GM18858 (cell line): ENCODE data around the gene MAD1L1.

Source experiments
- ATAC-seq: cut with Tn5 transposase; IDR thresholded peaks from one replicate; pipeline ENCODE4 v1.9.1; 2021; ENCODE audit not compliant: unreplicated experiment

MAD1L1 gene

GRCh38 chr7:2201686-2202360, 30.9 kb downstream of the MAD1L1 start:
- no peak for ATAC-seq

DNA sequence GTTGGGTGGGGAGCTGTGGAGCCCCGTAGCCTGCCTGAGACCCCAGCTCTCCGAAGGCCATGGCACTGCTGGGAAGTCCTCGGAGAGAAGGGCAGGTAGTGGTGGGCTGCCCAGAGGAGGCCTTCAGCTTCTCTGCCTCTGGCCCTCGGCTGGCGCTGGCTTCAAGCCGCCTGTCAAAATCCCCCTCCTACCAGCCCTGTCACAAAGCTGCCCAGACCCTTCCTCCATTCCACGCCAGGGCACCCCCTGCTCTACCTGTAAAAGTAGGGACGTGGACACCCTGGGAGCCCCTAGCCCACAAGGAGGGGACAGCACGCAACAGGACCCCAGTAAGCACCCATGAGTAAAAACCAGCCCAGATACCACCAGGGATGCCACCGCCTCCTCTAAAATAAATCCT, 31.6 kb downstream of the MAD1L1 start:
- ATAC-seq, result no peak

DNA sequence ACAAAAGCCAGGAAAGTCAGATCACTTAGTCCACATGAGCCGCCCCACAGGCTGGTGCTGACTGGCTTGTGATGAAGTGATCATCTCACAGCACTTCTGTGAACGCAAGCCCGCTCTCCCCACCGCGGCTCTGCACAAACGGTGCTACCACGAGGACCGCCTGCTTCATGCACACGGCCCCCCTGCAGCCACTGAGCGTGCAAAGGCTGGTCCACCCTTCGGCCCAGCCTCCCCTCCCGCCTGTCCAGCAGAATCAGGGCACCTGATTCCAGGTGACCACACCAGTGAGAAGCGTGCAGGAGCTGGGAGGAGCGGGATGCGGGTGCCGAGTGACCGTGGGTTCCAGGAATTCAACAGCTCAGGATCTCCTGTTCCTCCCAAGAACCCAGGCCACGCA, 32.2 kb downstream of the MAD1L1 start:
- ATAC-seq, result no peak

DNA sequence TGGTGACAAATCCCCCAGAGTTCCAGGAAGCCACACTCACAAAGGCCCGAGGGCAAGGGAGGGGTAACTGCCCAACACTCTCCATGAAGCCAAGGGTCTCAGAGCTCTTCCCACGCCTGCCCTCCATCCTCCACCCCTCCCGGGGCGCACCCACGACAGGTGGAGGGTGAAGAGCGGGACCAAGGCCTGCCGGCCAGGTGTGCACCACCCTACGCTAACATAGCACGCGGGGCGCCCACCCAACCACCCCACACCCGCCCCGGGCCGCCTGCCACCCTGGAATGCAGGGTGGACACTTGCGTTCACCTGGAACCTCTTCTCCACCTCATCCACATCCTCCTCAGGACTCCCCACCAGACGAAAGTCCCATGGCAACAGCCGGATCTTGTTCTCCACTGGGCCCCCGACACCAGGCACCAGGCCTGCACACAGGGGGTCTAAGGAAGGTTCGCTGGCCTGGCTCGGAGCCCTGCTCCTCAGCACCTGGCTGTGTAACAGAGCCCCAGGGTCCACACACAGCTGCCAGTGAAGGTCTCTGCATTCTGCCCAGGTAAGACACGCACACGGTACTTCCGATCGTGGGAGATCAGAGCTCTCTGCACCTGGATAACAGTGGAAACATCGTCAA, 32.7 kb downstream of the MAD1L1 start:
- ATAC-seq, result no peak

DNA sequence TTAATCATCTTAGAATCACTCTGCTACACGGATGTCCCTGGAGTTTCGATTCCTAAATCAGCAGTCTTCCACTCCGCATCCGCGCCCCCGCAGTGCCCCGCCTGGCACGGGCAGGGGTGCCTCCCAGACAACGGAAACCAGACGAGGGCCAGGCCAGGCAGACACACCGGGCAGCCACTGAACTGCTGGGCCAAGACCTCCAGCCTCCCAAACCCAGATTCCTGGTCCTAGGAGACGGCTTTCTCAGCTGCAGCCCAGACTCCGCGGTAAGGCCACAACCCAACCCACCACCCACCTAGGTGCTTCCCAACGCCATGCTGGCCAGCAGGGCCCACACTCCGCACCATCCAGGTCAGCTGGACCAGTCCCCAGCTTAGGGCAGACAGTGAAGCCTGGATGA, 33.2 kb downstream of the MAD1L1 start:
- no peak for ATAC-seq

DNA sequence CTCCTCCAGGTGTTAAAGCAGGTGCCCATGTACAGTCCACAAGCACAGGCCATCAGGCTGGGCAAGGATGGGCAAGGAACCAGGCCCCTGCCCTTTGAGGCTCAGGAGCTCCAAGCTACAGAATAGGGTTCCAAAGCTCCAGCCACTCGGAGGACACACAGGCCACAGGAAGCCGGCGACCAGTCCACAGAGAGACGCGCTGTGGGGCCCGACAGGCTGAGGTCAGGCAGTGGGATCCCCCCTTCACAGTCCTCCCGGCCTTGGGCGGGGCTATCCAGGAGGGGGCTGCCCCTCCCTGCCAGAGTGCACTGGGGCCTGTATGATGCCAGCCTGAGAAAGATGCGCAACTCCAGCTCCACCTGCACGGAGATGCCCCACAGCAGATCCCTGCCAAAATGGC, 34.0 kb downstream of the MAD1L1 start:
- no peak for ATAC-seq

DNA sequence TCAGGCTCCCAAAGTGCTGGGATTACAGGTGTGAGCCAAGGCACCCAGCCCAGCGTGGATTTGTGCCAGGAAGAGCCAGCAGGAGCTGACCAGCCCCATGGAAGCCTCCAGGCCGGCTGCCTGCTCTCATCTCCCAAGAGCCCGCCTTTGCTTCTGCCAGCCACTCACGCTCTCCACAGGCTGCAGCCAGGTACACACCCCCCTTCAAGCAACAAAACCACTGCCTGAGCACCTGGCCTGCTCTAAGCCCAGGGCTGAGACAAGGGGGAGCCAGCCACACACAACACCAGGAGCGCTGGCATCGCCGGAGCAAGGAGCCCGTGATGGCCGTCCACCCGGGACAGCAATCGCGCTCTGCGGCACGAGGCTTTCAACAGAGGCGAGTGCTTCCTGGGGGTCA, 34.5 kb downstream of the MAD1L1 start:
- ATAC-seq, result no peak

- ATAC-seq, result no peak
These were observed 35.1 kb downstream of the MAD1L1 start for GRCh38 chr7:2197436-2198155.

- ATAC-seq, result no peak
These were observed 36.1 kb downstream of the MAD1L1 start for GRCh38 chr7:2196381-2197378.

DNA sequence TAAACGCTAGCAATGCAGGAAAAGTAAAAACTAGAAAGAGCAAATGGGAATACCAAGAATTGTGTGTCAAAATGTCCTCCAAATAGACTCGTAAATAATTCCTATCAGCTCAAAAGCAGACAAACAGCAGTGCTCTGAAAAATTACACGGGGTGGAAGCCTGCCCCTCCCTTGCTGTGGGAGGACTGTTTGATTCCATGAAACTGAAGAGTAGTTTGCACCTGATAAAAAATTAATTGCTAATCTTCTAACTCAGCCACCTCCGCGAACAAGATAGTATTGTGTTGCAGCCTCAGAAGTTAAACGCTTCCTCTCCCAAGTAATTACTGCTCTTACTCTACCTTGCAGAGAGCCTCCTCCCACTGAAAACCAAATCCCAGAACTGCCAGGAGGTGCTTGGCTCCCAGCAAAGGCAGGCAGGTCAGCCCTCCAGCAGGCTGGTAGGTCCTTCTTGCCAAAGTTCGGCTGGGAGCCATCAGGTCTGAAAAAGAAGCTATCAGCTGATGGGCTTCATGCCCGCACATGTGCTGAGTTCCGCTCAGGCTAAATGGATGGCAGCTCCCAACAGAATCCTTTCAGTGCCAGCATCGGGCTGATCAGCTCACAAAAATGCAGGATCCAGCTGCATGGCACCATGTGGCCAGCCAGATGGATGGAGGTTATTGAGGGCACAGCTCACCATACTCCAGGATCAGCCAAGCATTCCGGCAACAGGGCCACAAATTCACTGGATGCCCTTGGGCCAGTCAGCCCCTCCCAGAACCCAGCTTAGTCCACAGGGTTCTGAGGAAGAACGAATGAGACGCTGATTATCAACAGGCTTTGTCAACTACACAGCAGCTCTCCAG, 37.1 kb downstream of the MAD1L1 start:
- no peak for ATAC-seq

DNA sequence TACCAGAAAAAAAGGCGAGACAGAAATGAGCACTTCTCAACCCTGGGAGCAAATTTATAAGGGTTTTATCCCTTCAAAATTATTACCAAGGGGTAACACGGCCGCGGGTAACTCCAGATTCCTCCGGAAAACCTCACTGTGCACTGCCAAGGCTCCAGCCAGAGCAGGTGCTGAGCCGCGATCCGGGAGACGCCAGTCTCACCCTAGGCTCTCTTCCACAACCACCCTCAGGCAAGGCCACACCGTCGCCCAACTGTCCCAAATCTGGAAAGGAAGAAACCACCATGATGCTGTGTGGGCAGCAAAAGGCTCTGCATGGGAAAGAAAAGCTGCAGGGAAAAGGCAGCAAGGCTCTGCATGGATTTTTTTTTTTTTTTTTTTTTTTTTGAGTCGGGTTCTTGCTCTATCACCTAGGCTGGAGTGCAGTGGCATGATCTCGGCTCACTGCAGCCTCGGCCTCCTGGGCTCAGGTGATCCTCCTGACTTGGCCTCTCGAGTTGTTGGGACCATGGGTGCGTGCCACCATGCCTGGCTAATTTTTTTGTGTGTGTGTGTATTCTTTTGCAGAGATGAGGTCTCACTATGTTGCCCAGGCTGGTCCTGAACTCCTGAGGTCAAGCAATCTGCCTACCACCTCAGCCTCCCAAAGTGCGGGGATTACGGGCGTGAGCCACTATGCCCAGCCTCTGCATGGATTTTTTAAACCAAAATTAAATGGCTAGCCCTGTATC, 39.0 kb downstream of the MAD1L1 start:
- ATAC-seq, result no peak

- no peak for ATAC-seq
These were observed 39.8 kb downstream of the MAD1L1 start for GRCh38 chr7:2192831-2193534.

- ATAC-seq, result no peak
These were observed 41.7 kb downstream of the MAD1L1 start for GRCh38 chr7:2191016-2191415.

GRCh38 chr7:2190531-2190930, 42.2 kb downstream of the MAD1L1 start:
- ATAC-seq, result no peak

- ATAC-seq, result no peak
These were observed 46.6 kb downstream of the MAD1L1 start for GRCh38 chr7:2186166-2186565.

DNA sequence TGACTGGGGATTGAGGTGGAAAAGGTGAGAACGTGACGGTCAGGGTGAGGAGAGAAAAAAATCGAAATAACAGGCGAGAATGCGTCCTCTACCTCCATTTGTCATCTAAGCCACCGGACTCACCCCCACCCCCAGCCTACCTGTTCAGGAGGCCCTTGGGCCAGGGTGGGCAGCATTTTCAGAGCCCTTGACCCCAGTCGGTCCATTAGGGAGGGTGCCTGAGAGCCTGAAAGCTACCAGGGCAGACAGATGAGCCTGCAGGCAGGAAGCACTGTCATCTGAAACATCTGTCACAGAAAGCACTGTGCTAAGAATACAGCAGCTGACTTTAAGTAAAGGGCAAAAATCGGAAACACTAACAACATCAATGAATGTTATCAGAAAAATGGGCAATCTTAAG, 47.0 kb downstream of the MAD1L1 start:
- ATAC-seq, result no peak

DNA sequence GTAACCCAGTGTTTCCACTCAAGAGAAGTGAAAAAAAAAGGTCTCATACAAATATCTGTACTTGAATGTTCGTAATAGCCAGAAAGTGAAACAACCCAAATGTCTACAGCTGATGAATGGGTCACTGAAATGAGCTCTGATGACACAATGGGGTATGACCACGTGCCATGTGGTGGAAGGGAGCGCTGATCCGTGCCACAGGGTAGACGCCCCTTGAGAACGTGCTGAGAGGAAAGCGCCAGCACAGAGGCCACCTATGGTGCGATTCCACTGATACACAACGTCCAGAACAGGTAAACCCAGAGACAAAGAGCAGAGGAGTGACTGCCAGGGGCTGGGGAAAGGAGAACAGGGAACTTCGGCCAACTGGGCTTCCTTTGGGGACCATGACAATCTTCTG, 50.3 kb downstream of the MAD1L1 start:
- no peak for ATAC-seq

GRCh38 chr7:2181077-2181854, 51.5 kb downstream of the MAD1L1 start:
- ATAC-seq, result no peak
